ACC112 (cell line): ENCODE measurements around the gene KTN1.

Source experiments
- H2AFZ ChIP-seq: fragments of 200-600 bp; sonication (generic); one replicate; pipeline ENCODE4 v1.6.0; 2017; ENCODE audit warnings: antibody characterized with exemption, low read length; ENCODE audit not compliant: unreplicated experiment
- H3K27ac ChIP-seq: fragments of 200-600 bp; sonication (generic); 2 replicates; pipeline ENCODE4 v1.5.1; 2014; ENCODE audit warnings: low read depth, mild to moderate bottlenecking, antibody characterized with exemption, low read length, moderate library complexity
- H3K27me3 ChIP-seq: fragments of 200-600 bp; sonication (generic); 2 replicates; pipeline ENCODE4 v1.6.1; 2014; ENCODE audit warnings: mild to moderate bottlenecking, antibody characterized with exemption, low read length, moderate library complexity, mixed read lengths; ENCODE audit not compliant: insufficient read depth
- H3K36me3 ChIP-seq: fragments of 200-600 bp; sonication (generic); 2 replicates; pipeline ENCODE4 v1.6.1; 2016; ENCODE audit warnings: mild to moderate bottlenecking, antibody characterized with exemption, low read length, moderate library complexity, mixed read lengths; ENCODE audit not compliant: insufficient read depth
- H3K4me1 ChIP-seq: fragments of 200-600 bp; sonication (generic); one replicate; pipeline ENCODE4 v1.6.1; 2016; ENCODE audit warnings: low read length, mixed read lengths; ENCODE audit not compliant: insufficient read depth, unreplicated experiment, control insufficient read depth
- H3K4me3 ChIP-seq: fragments of 200-600 bp; sonication (generic); 2 replicates; pipeline ENCODE4 v1.5.1; 2014; ENCODE audit warnings: mild to moderate bottlenecking, low read depth, low read length
- H3K79me2 ChIP-seq: fragments of 200-600 bp; sonication (generic); one replicate; pipeline ENCODE4 v1.6.0; 2016; ENCODE audit warnings: low read length; ENCODE audit not compliant: control insufficient read depth, unreplicated experiment, insufficient read depth

Gene KTN1

DNA sequence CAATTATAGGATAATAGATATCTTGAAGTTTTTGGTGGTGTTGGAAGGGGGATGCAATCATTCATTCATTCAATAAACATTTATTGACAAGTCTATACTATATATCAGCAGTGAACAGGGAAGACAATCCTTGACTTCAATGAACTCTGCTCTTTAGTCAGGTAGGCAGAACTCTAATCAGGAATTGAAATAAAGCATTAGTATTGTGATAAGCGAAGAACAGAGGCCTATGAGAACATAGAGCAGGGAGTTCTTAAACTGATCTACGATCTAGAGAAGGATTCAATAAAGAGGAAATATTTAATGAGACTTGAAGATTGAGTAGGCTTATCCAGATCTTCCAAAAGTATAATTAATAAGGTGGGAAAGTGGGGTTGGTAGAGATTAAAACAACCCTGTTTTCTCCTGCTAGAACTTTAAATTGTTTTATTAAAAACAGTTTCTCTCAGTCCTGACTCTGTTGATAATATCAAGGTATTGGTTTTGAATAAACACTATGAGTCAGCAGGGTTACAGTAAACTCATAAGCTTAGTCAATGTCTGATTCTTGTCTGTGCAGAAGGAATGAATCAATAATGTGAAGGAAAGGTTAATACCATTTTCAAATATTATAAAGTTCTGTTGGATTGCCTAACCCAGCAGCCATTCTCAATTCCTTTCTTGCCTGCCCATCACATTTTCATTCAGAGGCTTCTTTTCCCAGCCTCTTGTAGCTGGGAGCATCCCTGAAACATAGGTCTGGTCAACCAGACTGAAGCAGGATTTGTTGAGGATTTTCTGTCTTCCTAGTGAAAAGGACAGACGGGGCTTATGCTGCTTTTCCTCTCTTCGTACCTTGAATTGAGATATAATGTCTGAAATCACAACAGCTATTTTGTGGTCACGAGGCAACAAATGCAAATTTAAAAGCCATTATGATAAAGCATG, 38.9 kb upstream of the KTN1 start:
- no peak overlapping the region for H2AFZ ChIP-seq
- H3K4me1 ChIP-seq, result peaks cover 26% of the 10 kb centered on the region
- H3K4me3 ChIP-seq, result no peak overlapping the region
- peaks cover 3% of the 10 kb centered on the region; the same call in 1 of the 2 replicates for H3K36me3 ChIP-seq
- H3K27ac ChIP-seq, result no peak overlapping the region
- H3K79me2 ChIP-seq, result no peaks in the 10 kb centered on the region
- no peaks in the 10 kb centered on the region for H3K27me3 ChIP-seq

DNA sequence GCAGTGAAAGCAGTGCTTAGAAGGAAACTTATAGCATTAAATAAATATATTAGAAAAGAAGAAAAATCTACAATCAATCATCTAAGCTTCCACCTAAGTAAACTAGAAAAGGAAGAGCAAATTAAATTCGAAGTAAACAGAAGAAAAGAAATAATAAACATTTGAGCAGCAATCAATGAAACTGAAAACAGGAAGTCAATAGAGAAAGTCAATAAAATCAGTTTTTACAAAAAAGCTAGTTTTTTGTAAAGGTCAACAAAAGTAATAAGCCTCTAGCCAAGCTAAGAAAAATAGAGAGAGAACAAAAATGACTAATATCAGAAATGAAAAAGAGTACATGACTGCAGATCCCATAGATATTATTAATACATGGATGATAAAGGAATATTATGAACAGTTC, 34.2 kb upstream of the KTN1 start:
- no peaks in the 10 kb centered on the region for H3K36me3 ChIP-seq

DNA sequence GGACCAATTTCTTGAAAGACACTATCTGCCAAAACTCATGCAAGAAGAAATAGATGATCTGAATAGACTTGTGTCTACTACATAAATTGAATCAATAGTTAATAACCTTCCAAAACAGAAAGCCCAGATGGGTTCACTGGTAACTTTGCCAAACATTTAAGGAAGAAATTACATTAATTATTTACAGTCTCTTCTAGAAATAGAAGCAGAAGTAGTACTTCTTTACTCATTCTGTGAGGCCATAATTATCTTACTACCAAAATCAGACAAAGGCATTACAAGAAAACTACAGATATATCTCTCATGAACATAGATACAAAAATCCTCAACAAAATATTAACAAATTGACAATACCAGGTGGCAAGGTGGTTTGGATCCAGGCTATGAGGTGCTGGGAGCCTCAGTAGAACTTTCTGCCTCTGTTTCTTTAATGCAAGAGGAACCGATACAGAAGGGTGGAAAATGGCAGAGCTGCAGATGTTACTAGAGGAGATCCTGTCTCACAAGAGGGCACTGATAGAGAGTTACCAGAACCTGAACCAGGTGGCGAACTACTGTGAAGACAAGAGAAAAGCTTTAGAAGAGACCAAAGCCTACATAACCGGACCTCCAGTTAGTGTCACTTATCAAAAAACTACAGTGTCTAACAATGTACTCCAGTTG, 33.7 kb upstream of the KTN1 start:
- Histone ChIP-seq H3K4me3 (no peak overlapping the region), H3K79me2 (no peaks in the 10 kb centered on the region), H3K36me3 (no peaks in the 10 kb centered on the region), H3K27me3 (no peaks in the 10 kb centered on the region), H3K27ac (no peak overlapping the region), H3K4me1 (peaks cover 18% of the 10 kb centered on the region), H2AFZ (no peak overlapping the region)

More for the DNA sequence above, 34.2 kb upstream of the KTN1 start:
- no peaks in the 10 kb centered on the region for H3K79me2 ChIP-seq
- no peak overlapping the region for H2AFZ ChIP-seq
- peaks cover 23% of the 10 kb centered on the region for H3K4me1 ChIP-seq
- H3K27ac ChIP-seq, result no peak overlapping the region
- no peak overlapping the region for H3K4me3 ChIP-seq
- no peaks in the 10 kb centered on the region for H3K27me3 ChIP-seq

DNA sequence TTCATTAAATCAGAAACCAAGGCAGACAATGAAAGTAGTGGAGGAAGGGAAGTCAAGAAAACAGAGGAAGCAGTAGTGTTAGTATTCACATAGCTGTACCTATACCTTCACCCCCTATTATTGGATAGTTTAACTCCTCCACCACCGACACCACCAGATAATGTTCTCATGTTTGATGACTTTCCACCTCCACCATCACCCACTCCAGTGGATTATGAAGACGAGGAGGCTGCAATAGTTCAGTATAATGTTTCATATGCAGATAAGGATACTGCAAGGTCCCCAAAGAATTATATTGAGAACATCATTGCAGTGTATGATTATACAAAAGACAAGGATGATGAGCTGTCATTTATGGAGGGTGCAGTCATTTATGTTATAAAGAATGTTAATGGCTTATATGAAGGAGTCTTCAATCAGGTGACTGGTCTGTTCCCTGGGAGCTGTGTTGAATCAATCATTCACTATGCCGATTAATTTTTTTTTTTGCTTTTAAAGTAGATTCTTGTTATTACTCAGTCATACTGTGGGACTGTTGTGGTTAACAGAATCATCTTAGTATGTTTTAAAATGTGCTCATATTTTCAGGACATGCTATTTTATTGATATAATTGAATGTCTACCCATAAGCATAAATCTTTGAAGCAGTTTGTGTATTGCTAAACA, 32.2 kb upstream of the KTN1 start:
- Histone ChIP-seq H3K27ac (no peak overlapping the region), H3K4me1 (peaks cover 5% of the 10 kb centered on the region), H2AFZ (no peak overlapping the region), H3K79me2 (no peaks in the 10 kb centered on the region), H3K27me3 (no peaks in the 10 kb centered on the region), H3K4me3 (no peak overlapping the region), H3K36me3 (no peaks in the 10 kb centered on the region)

DNA sequence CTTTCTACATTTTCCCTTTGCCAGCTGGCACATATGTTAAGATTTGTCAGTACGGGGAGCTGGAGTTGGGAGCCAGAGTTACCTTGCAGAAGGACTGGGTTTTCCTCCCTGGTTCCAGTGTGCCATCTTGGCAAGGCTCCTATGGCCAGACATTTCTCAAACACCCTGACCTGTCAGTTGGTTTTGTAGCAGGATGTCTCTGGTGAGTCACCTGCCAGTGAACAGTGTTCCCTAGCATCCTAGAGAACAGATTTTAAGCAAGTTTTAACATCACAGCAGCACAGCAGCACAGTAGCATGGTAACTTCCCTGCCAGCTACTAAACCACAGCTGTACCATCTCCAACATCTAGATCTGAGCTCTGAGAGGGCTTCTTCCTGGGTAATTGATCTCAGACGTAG, 26.2 kb upstream of the KTN1 start:
- Histone ChIP-seq H3K4me1 (peaks cover 4% of the 10 kb centered on the region), H3K27ac (no peak overlapping the region), H3K27me3 (no peaks in the 10 kb centered on the region), H3K36me3 (peaks cover 4% of the 10 kb centered on the region; the same call in 1 of the 2 replicates), H2AFZ (no peak overlapping the region), H3K4me3 (no peak overlapping the region), H3K79me2 (no peaks in the 10 kb centered on the region)

DNA sequence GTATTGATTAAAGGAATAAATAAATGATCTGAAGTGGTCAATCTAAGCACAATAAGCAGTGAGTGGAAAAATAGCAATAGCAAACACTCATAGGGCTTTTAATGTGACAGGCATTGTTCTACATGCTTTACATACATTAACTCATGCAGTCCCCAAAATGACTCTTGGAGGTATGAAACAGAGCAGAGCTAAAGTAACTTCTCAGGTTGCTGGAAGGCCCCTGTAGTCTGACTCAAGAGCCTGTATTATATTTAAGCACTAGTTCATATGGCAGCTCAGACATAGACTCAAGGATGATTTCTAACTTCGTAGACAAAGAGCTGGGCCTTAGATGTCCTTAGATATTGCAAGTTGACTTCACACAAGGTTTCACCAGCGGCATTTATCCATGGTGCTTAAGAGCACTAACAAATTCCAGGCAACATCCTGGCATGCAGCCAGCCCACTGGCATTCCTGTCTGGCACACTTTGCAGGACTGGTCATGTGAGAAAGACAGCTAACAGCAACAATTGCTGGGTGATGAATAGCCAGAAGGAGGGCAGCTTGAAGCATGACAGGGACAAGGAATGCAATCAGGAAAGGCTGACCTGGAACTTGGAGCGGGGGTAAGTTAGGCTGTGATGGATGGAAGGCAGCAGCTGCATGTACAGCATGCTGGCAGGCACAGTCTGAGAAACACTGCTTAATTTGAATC, 22.9 kb upstream of the KTN1 start:
- H3K36me3 ChIP-seq, result peaks cover 8% of the 10 kb centered on the region; the same call in 1 of the 2 replicates
- H3K27me3 ChIP-seq, result no peaks in the 10 kb centered on the region
- H2AFZ ChIP-seq, result no peak overlapping the region
- H3K4me1 ChIP-seq, result peaks cover 4% of the 10 kb centered on the region
- no peak overlapping the region for H3K27ac ChIP-seq
- H3K79me2 ChIP-seq, result no peaks in the 10 kb centered on the region
- H3K4me3 ChIP-seq, result no peak overlapping the region

DNA sequence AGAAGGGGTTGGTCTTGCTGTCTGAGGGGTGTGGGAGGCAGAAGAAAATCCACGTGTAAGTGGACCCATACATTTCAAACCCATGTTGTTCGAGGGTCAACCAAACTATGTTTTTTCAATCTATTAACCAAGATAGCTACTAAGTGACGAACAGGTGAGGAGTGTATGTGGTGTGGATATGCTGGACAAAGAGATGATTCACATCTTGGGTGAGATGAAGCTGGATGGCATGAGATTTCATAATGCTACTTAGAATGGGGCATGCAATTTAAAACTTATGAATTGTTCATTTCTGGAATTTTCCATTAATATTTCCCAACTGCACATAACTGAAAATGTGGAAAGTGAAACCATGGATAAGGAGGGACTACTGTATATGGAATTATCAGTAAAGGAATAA, 17.9 kb upstream of the KTN1 start:
- H3K4me1 ChIP-seq, result peaks cover 4% of the 10 kb centered on the region
- no peaks in the 10 kb centered on the region for H3K79me2 ChIP-seq
- H3K27me3 ChIP-seq, result no peaks in the 10 kb centered on the region
- H3K27ac ChIP-seq, result no peak overlapping the region
- no peak overlapping the region for H3K4me3 ChIP-seq
- H2AFZ ChIP-seq, result no peak overlapping the region
- H3K36me3 ChIP-seq, result 0 out of 2 replicates have a peak, but pooled peaks cover 4% of the 10 kb centered on the region

DNA sequence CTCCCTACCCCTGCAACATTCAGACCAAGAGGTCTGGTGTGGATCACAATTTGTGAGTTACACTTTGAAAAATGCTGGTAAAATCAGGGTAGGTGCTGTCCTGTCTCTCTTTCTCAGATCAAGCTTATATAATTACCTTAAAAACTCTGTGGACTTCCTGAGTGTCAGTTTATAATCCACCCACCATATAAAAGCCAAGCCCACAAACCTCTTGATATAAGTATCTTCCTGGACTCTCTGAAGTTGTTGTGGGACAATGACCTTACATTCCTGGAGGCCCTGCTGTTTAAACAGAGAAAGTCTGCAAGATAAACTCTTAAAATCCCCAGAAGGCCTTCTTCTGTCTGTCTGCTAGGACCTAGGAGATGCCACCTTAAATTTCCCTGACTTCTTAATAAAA, 11.4 kb upstream of the KTN1 start:
- Histone ChIP-seq H3K4me1 (no peaks in the 10 kb centered on the region), H3K27me3 (no peaks in the 10 kb centered on the region), H2AFZ (no peak overlapping the region), H3K79me2 (no peaks in the 10 kb centered on the region), H3K4me3 (no peak overlapping the region), H3K27ac (no peak overlapping the region), H3K36me3 (no peaks in the 10 kb centered on the region)

DNA sequence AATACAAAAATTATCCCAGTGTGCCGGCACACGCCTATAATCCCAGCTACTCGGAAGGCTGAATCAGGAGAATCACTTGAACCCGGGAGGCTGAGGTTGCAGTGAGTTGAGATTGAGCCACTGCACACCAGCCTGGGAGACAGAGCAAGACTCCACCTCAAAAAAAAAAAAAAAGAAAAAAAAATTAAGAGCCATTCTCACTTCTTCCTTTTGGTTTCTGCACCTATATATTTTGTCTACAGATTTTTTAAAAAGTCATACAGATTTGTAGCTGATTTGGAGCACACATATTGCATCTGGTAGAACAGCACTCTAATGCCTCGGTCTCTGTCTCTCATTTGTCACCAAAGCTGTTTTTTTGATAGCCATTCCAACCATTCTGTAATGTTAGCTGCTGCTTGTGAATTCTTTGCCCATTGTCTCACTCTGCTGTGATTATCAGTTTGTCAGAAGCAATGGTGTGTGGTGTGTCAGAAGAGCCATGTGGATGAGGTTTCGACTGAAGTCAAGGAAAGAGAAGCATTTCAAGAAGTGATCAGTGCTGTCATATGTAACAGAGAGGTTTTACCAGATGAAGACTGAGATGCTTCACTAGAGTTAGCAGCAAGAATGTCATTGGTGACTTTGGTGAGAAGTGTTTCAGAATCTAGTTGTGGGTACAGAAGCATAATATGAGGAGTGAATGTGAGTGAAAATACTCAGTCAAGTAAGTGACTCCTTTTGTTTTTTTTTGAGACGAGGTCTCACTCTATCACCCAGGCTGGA, 8.7 kb upstream of the KTN1 start:
- no peaks in the 10 kb centered on the region for H3K27me3 ChIP-seq
- H3K4me3 ChIP-seq, result no peak overlapping the region
- H2AFZ ChIP-seq, result no peak overlapping the region
- no peaks in the 10 kb centered on the region for H3K79me2 ChIP-seq
- H3K36me3 ChIP-seq, result no peaks in the 10 kb centered on the region
- no peak overlapping the region for H3K27ac ChIP-seq
- H3K4me1 ChIP-seq, result no peaks in the 10 kb centered on the region

DNA sequence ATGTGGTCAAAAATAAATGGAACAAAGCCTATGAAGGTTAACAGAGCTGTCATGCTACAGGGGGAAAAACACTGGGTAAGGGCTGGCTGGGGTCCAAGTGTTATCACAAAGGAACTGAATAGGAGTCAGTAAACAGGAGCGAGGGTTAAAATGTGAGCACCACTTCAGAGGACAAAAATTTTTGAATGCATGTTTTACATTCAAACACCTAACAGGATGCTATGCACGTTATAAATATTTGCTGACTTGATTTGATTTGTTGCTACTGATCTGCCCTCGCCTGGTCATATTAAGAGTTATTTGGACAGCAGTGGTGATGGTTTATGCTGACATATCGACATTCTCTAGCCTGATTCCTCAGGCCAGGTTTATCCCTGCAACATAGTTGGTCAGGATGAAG, 7.4 kb upstream of the KTN1 start:
- H3K36me3 ChIP-seq, result no peaks in the 10 kb centered on the region
- no peak overlapping the region for H3K27ac ChIP-seq
- H3K79me2 ChIP-seq, result no peaks in the 10 kb centered on the region
- no peaks in the 10 kb centered on the region for H3K27me3 ChIP-seq
- H2AFZ ChIP-seq, result no peak overlapping the region
- H3K4me1 ChIP-seq, result no peaks in the 10 kb centered on the region
- no peak overlapping the region for H3K4me3 ChIP-seq
